ENCODE results near the gene TMEM273.

DNA sequence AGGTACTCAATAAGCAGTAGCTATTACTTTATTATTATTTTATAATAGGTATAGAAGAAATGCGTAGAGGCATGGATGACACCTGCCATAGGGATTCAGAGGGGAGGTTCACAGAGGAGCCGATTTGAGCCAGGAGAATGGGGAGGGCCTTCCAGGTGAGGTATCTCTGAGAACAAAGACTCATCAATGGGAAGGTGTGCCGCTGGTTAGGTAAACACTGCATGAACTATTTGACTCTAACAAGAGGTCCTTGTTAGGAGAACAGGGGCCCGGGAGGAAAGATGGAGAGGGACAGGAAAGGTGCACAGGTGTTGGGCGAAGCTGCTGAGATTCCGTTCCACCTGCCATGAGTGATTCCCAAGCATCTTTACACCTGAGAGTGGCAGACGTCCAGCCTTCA lies 41.8 kb upstream of the TMEM273 start:
- TF ChIP-seq, protein P1, sequence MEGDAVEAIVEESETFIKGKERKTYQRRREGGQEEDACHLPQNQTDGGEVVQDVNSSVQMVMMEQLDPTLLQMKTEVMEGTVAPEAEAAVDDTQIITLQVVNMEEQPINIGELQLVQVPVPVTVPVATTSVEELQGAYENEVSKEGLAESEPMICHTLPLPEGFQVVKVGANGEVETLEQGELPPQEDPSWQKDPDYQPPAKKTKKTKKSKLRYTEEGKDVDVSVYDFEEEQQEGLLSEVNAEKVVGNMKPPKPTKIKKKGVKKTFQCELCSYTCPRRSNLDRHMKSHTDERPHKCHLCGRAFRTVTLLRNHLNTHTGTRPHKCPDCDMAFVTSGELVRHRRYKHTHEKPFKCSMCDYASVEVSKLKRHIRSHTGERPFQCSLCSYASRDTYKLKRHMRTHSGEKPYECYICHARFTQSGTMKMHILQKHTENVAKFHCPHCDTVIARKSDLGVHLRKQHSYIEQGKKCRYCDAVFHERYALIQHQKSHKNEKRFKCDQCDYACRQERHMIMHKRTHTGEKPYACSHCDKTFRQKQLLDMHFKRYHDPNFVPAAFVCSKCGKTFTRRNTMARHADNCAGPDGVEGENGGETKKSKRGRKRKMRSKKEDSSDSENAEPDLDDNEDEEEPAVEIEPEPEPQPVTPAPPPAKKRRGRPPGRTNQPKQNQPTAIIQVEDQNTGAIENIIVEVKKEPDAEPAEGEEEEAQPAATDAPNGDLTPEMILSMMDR (IDR thresholded peaks at IDR 0.05) = no peak
- TF ChIP-seq POLR2A (IDR thresholded peaks at IDR 0.05) (no peak), EP300 (IDR thresholded peaks at IDR 0.05) (no peak)

Measured in sigmoid colon (tissue), 4 donors.